ENCODE results near the gene ELOVL5. TPM values are rescaled to one million over a fixed set of nuclear protein-coding genes. Genes with fewer than 3 reads are reported as not detected.
"Not testable (repeated sequence)": the region's sequence is repeated elsewhere in the genome, so short reads cannot be mapped to it uniquely, and the experiment has no call there.

Gene ELOVL5
- total RNA-seq, 1 experiment from 2014 or later = 218 TPM

DNA sequence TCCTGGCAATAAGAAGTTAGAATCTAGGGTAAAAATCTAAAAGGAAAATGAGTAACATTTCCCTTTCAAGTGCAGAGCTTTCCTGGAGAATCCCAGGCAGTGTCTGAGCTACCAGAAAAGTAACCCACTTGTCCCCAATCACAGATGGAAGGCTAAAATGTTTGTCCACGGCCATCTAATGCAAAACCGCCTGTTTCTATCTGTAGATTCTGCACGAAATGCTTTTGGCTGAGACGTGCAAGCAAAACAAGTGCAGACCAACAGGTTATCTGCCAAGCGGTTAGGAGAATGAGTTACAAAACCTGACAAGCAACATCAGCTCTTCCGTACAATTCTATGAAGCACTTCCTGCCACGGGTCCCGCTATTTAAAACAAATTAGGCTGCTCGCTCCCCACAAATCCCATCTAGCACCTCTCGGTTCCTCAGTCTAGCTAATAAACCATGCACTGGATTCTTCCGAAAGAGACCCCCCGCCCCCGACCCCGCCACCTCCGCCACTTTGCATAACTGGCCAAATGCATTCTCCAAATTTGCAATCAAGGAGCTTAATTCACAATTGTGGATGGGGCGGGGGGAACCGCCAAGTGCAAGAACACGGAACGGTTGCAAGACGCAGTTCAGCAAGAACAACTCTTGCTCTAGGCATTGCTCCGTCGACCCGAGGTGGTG, 1.4 kb downstream of the ELOVL5 start:
- ATAC-seq (no peak), DNase-seq (ENCODE audit: low read depth, low spot score) (no peak)
- H3K4me1 ChIP-seq (ENCODE audit: control insufficient read depth, insufficient read depth, low read length) = peaks cover 45% of the 10 kb centered on the region
- CTCF ChIA-PET = no interaction called here
- POLR2A ChIA-PET = interaction anchor here (0.5 to 1.4 kb wide), 3 partner anchors 12 to 608 kb away, joined by 7 to 14 read pairs (median 9); no protein-coding TSS in a partner anchor
- peak overlapping the region; percentile 90 to 91 for H3K4me3 ChIP-seq (ENCODE audit: low read depth in 2 of 2, low read length in 2 of 2)
- no peaks in the 10 kb centered on the region for H3K9me3 ChIP-seq (ENCODE audit: control insufficient read depth, insufficient read depth, low read depth, low read length)
- no peaks in the 10 kb centered on the region for H3K27me3 ChIP-seq (ENCODE audit: control insufficient read depth, insufficient read depth, low read length)
- in situ Hi-C loops (cut with HindIII; ENCODE audit: low pct_unique_long_range_greater_than_20kb, low sequenced_read_pairs) (no loop called here), intact Hi-C loops (cut with micrococcal nuclease; ENCODE audit: unreplicated experiment) (no loop called here)
- H3K27ac ChIP-seq (ENCODE audit: low read length) = peak overlapping the region; percentile 96
- no TSS peak for BruUV-seq (replicated peaks)
- H3K36me3 ChIP-seq (ENCODE audit: control insufficient read depth, insufficient read depth, low read length) = peaks cover 3% of the 10 kb centered on the region; the same call in 1 of the 2 replicates
- TF ChIP-seq TCF7L2 (IDR thresholded peaks at IDR 0.05; ENCODE audit: low read depth, low read length) = no peak
- TF ChIP-seq, protein P1, sequence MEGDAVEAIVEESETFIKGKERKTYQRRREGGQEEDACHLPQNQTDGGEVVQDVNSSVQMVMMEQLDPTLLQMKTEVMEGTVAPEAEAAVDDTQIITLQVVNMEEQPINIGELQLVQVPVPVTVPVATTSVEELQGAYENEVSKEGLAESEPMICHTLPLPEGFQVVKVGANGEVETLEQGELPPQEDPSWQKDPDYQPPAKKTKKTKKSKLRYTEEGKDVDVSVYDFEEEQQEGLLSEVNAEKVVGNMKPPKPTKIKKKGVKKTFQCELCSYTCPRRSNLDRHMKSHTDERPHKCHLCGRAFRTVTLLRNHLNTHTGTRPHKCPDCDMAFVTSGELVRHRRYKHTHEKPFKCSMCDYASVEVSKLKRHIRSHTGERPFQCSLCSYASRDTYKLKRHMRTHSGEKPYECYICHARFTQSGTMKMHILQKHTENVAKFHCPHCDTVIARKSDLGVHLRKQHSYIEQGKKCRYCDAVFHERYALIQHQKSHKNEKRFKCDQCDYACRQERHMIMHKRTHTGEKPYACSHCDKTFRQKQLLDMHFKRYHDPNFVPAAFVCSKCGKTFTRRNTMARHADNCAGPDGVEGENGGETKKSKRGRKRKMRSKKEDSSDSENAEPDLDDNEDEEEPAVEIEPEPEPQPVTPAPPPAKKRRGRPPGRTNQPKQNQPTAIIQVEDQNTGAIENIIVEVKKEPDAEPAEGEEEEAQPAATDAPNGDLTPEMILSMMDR (IDR thresholded peaks at IDR 0.05) = no peak
- TF ChIP-seq, protein P2, sequence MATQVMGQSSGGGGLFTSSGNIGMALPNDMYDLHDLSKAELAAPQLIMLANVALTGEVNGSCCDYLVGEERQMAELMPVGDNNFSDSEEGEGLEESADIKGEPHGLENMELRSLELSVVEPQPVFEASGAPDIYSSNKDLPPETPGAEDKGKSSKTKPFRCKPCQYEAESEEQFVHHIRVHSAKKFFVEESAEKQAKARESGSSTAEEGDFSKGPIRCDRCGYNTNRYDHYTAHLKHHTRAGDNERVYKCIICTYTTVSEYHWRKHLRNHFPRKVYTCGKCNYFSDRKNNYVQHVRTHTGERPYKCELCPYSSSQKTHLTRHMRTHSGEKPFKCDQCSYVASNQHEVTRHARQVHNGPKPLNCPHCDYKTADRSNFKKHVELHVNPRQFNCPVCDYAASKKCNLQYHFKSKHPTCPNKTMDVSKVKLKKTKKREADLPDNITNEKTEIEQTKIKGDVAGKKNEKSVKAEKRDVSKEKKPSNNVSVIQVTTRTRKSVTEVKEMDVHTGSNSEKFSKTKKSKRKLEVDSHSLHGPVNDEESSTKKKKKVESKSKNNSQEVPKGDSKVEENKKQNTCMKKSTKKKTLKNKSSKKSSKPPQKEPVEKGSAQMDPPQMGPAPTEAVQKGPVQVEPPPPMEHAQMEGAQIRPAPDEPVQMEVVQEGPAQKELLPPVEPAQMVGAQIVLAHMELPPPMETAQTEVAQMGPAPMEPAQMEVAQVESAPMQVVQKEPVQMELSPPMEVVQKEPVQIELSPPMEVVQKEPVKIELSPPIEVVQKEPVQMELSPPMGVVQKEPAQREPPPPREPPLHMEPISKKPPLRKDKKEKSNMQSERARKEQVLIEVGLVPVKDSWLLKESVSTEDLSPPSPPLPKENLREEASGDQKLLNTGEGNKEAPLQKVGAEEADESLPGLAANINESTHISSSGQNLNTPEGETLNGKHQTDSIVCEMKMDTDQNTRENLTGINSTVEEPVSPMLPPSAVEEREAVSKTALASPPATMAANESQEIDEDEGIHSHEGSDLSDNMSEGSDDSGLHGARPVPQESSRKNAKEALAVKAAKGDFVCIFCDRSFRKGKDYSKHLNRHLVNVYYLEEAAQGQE (IDR thresholded peaks at IDR 0.05; ENCODE audit: insufficient read depth in 1 of 2, low read depth in 2 of 2, low read length in 1 of 2) = no peak
- no peak for TF ChIP-seq SIN3A (IDR thresholded peaks at IDR 0.05; ENCODE audit: borderline replicate concordance, insufficient read depth, low read depth, low read length)

DNA sequence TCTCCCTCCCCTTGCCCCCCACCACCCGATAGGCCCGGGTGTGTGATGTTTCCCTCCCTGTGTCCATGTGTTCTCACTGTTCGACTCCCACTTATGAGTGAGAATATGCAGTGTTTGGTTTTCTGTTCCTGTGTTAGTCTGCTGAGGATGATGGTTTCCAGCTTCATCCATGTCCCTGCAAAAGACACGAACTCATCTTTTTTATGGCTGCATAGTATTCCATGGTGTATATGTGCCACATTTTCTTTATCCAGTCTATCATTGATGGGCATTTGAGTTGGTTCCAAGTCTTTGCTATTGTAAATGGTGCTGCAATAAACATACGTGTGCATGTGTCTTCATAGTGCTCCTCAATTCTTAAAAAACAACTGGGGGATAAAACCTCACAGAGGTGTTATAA, 2.7 kb downstream of the ELOVL5 start:
- CTCF ChIA-PET; BruUV-seq (replicated peaks); POLR2A ChIA-PET: not testable (repeated sequence)

DNA sequence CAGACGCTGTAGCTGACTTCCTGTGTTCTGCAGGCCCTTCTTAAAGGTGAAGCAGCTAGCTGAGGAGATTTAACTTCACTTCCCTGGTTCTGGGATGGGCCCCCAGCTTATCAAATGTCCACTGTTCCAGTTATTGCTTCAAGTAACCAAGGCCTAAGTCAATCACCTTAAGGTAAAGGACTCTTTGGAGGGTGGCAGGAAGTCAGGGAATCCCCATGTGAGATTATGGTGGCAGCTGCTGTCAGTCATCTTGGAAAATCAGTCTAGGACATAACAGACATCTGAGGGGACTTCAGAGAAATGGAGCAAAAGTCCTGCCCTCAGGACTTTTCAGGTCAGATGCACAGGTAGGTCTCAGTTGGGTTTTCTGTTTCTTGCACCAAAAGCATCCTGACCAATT, 3.8 kb downstream of the ELOVL5 start:
- H3K4me1 ChIP-seq (ENCODE audit: control insufficient read depth, insufficient read depth, low read length) = peaks cover 64% of the 10 kb centered on the region
- no peak overlapping the region for H3K4me3 ChIP-seq (ENCODE audit: low read depth in 2 of 2, low read length in 2 of 2)
- POLR2A ChIA-PET = no interaction called here
- intact Hi-C loops (cut with micrococcal nuclease; ENCODE audit: unreplicated experiment) (no loop called here), in situ Hi-C loops (cut with HindIII; ENCODE audit: low pct_unique_long_range_greater_than_20kb, low sequenced_read_pairs) (no loop called here)
- H3K27ac ChIP-seq (ENCODE audit: low read length) = peak overlapping the region; percentile 10
- BruUV-seq (replicated peaks) = no TSS peak
- DNase-seq (ENCODE audit: low read depth, low spot score) (no peak), ATAC-seq (no peak)
- H3K27me3 ChIP-seq (ENCODE audit: control insufficient read depth, insufficient read depth, low read length) = no peaks in the 10 kb centered on the region
- H3K9me3 ChIP-seq (ENCODE audit: control insufficient read depth, insufficient read depth, low read depth, low read length) = no peaks in the 10 kb centered on the region
- CTCF ChIA-PET = no interaction called here
- no peak for TF ChIP-seq TCF7L2 (IDR thresholded peaks at IDR 0.05; ENCODE audit: low read depth, low read length)
- TF ChIP-seq, protein P1 (IDR thresholded peaks at IDR 0.05) = no peak
- no peak for TF ChIP-seq POLR2AphosphoS5 (IDR thresholded peaks at IDR 0.05; ENCODE audit: low read depth, low read length)
- TF ChIP-seq SIN3A (IDR thresholded peaks at IDR 0.05; ENCODE audit: borderline replicate concordance, insufficient read depth, low read depth, low read length) = no peak
- TF ChIP-seq, protein P2 (IDR thresholded peaks at IDR 0.05; ENCODE audit: insufficient read depth in 1 of 2, low read depth in 2 of 2, low read length in 1 of 2) = no peak
- H3K36me3 ChIP-seq (ENCODE audit: control insufficient read depth, insufficient read depth, low read length) = peaks cover 3% of the 10 kb centered on the region; the same call in 1 of the 2 replicates

More for the DNA sequence above, 2.7 kb downstream of the ELOVL5 start:
- ATAC-seq; intact Hi-C loops (cut with micrococcal nuclease; ENCODE audit: unreplicated experiment); in situ Hi-C loops (cut with HindIII; ENCODE audit: low pct_unique_long_range_greater_than_20kb, low sequenced_read_pairs); H3K27ac ChIP-seq (ENCODE audit: low read length); DNase-seq (ENCODE audit: low read depth, low spot score); H3K27me3 ChIP-seq (ENCODE audit: control insufficient read depth, insufficient read depth, low read length); H3K36me3 ChIP-seq (ENCODE audit: control insufficient read depth, insufficient read depth, low read length); H3K4me3 ChIP-seq (ENCODE audit: low read depth in 2 of 2, low read length in 2 of 2); H3K9me3 ChIP-seq (ENCODE audit: control insufficient read depth, insufficient read depth, low read depth, low read length): not testable (repeated sequence)
- peaks cover 57% of the 10 kb centered on the region for H3K4me1 ChIP-seq (ENCODE audit: control insufficient read depth, insufficient read depth, low read length)
